CD8-positive, alpha-beta memory T cell (primary cell): ENCODE results near the gene CLDN14. TPM values are rescaled to one million over a fixed set of nuclear protein-coding genes. Genes with fewer than 3 reads are reported as not detected.

Source experiments
- CTCF ChIA-PET: fragments of 350-600 bp; sonication (Branson Sonifier 250); formaldehyde crosslinking; loops from one replicate; lab custom pipeline; 2021; ENCODE audit warnings: antibody characterized with exemption; lab: Charles Lee
- POLR2A ChIA-PET: fragments of 350-600 bp; sonication (Branson Sonifier 250); formaldehyde crosslinking; loops from one replicate; lab custom pipeline; 2021; ENCODE audit warnings: antibody characterized with exemption; lab: Charles Lee
- DNase-seq, 5 donors: peaks; one replicate each; pipeline versions ENCODE4 v3.0.0 to v3.0.0-alpha.2; 2020 to 2022; ENCODE audit warnings: mixed read lengths in 1 of 5
- H3K27ac ChIP-seq: one replicate; pipeline ENCODE4 v1.7.0; 2013; ENCODE audit warnings: low read depth, mild to moderate bottlenecking, low read length, moderate library complexity
- H3K27me3 ChIP-seq: 2 replicates; pipeline ENCODE4 v1.7.0; 2013; ENCODE audit warnings: low read length, mild to moderate bottlenecking; ENCODE audit not compliant: insufficient read depth, poor library complexity, severe bottlenecking
- H3K36me3 ChIP-seq: 2 replicates; pipeline ENCODE4 v1.7.0; 2013; ENCODE audit warnings: mild to moderate bottlenecking, low read length, moderate library complexity; ENCODE audit not compliant: insufficient read depth
- H3K4me1 ChIP-seq: 2 replicates; pipeline ENCODE4 v1.7.0; 2013; ENCODE audit warnings: mild to moderate bottlenecking, low read length, moderate library complexity; ENCODE audit not compliant: insufficient read depth
- H3K4me3 ChIP-seq: 2 replicates; pipeline ENCODE4 v1.7.0; 2013; ENCODE audit warnings: mild to moderate bottlenecking, low read length
- H3K9me3 ChIP-seq: 2 replicates; pipeline ENCODE4 v1.7.0; 2013; ENCODE audit warnings: mild to moderate bottlenecking, low read length
- H3K27ac Mint-ChIP-seq, 8 donors: one replicate each; pipeline ENCODE4 v1.8.0; 2020 to 2021; ENCODE audit warnings: mixed read lengths in 8 of 8, mild to moderate bottlenecking in 6 of 8, inconsistent platforms in 3 of 8, moderate library complexity in 3 of 8
- H3K27me3 Mint-ChIP-seq, 2 donors: one replicate each; pipeline ENCODE4 v1.8.0; 2020 to 2021; ENCODE audit warnings: mixed read lengths in 2 of 2, mild to moderate bottlenecking in 1 of 2, moderate library complexity in 1 of 2
- H3K36me3 Mint-ChIP-seq, 3 donors: one replicate each; pipeline ENCODE4 v1.8.0; 2020 to 2021; ENCODE audit warnings: mixed read lengths in 3 of 3, inconsistent platforms in 1 of 3, mild to moderate bottlenecking in 1 of 3
- H3K4me1 Mint-ChIP-seq, 3 donors: one replicate each; pipeline ENCODE4 v1.8.0; 2020 to 2021; ENCODE audit warnings: mixed read lengths in 3 of 3, inconsistent platforms in 1 of 3, mild to moderate bottlenecking in 1 of 3
- H3K4me3 Mint-ChIP-seq, 7 donors: one replicate each; pipeline ENCODE4 v1.8.0; 2020 to 2021; ENCODE audit warnings: mixed read lengths in 7 of 7, mild to moderate bottlenecking in 6 of 7, moderate library complexity in 4 of 7, inconsistent platforms in 2 of 7
- H3K9me3 Mint-ChIP-seq, 5 donors: one replicate each; pipeline ENCODE4 v1.8.0; 2020 to 2022; ENCODE audit warnings: mixed read lengths in 5 of 5, mild to moderate bottlenecking in 3 of 5, moderate library complexity in 2 of 5, inconsistent platforms in 1 of 5
- polyA plus RNA-seq: library from polyadenylated mRNA; unstranded; fragments of 300-500 nt; fragmentation: Illumina TruSeq; gene quantifications from one replicate; pipeline ENCODE4 v1.2.3, GENCODE V29; 2021
- total RNA-seq, 2 experiments: library from RNA; stranded (reverse); gene quantifications; one replicate each; pipeline ENCODE4 v1.2.3, GENCODE V29; 2021

The CLDN14 gene
- total and polyA plus RNA-seq, 3 experiments from 2014 or later: not detected

DNA sequence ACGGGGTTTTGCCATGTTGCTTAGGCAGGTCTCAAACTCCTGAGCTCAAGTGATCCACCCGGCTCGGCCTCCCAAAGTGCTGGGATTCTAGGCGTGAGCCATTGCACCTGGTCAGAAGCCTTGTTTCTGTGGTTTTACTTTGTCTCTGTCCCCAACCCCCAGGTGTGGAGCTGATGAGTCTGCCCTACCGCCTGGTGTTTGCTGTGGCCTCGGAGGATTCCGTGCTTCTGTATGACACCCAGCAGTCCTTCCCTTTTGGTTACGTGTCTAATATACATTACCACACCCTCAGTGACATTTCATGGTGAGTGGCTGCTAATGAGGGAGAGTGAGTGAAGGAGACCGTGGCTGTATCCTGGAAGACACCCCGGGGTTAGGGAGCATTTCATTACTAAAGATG is 68.6 kb downstream of the CLDN14 start:
- DNase-seq: no peak
- no peaks in the 10 kb centered on the region for H3K4me1 ChIP-seq
- ChIA-PET CTCF (no interaction called here), POLR2A (no interaction called here)
- no peak overlapping the region for H3K4me3 Mint-ChIP-seq
- no peak overlapping the region for H3K27ac ChIP-seq
- no peaks in the 10 kb centered on the region for H3K27me3 Mint-ChIP-seq
- peaks cover 0 to 51% (median 20%) of the 10 kb centered on the region in 3 donors for H3K36me3 Mint-ChIP-seq
- H3K27me3 ChIP-seq: no peaks in the 10 kb centered on the region
- H3K4me1 Mint-ChIP-seq: no peaks in the 10 kb centered on the region
- no peaks in the 10 kb centered on the region for H3K36me3 ChIP-seq
- no peaks in the 10 kb centered on the region for H3K9me3 Mint-ChIP-seq
- H3K4me3 ChIP-seq: no peak overlapping the region
- H3K9me3 ChIP-seq: no peaks in the 10 kb centered on the region
- H3K27ac Mint-ChIP-seq: no peak overlapping the region

Other genes with a start within 250 kb of the CLDN14 start
- 10 to 100 TPM; 19.6 to 23.0 TPM for gene MORC3, start 159.9 kb downstream of the CLDN14 start, total RNA-seq
- 32.2 TPM for gene MORC3, start 159.9 kb downstream of the CLDN14 start, polyA plus RNA-seq
- 10 to 100 TPM; 30.6 to 30.8 TPM for gene CHAF1B, start 94.7 kb downstream of the CLDN14 start, total RNA-seq
- 2.4 TPM for gene CHAF1B, start 94.7 kb downstream of the CLDN14 start, polyA plus RNA-seq
- gene SIM2, start 219.0 kb upstream of the CLDN14 start, total RNA-seq: not detected
- 0.07 TPM for gene SIM2, start 219.0 kb upstream of the CLDN14 start, polyA plus RNA-seq